NT2/D1 (cell line): ENCODE data around the gene LTBR.

Experiments
- DNase-seq: peaks from one replicate; pipeline ENCODE4 v3.0.0-alpha.2; 2011; ENCODE audit warnings: low read depth, low spot score
- H3K27me3 ChIP-seq: 2 replicates; pipeline ENCODE4 v1.6.0; 2011; ENCODE audit warnings: mild to moderate bottlenecking; ENCODE audit not compliant: insufficient read length, insufficient read depth
- H3K36me3 ChIP-seq: 2 replicates; pipeline ENCODE4 v1.6.1; 2011; ENCODE audit warnings: mild to moderate bottlenecking, low read length, mixed read lengths; ENCODE audit not compliant: insufficient read depth, insufficient read length
- H3K4me1 ChIP-seq: 2 replicates; pipeline ENCODE4 v1.5.1; 2011; ENCODE audit not compliant: insufficient read depth, insufficient read length
- H3K4me3 ChIP-seq: 2 replicates; pipeline ENCODE4 v1.5.1; 2011; ENCODE audit warnings: low read depth; ENCODE audit not compliant: insufficient read length
- H3K9ac ChIP-seq: 2 replicates; pipeline ENCODE4 v1.6.0; 2011; ENCODE audit warnings: low read depth; ENCODE audit not compliant: insufficient read length
- H3K9me3 ChIP-seq: 2 replicates; pipeline ENCODE4 v1.5.1; 2011; ENCODE audit warnings: mild to moderate bottlenecking, low read length; ENCODE audit not compliant: insufficient read depth
- SUZ12 ChIP-seq: IDR thresholded peaks from 2 replicates; pipeline ENCODE4 v1.6.1; 2011; ENCODE audit not compliant: insufficient read length, insufficient read depth; ENCODE audit errors: extremely low read depth
- YY1 ChIP-seq: IDR thresholded peaks from 2 replicates; pipeline ENCODE4 v1.6.1; 2011; ENCODE audit not compliant: insufficient read length, insufficient read depth
- ZNF274 ChIP-seq: IDR thresholded peaks from 2 replicates; pipeline ENCODE4 v1.6.1; 2011; ENCODE audit warnings: mild to moderate bottlenecking, low read depth, low read length

LTBR gene

DNA sequence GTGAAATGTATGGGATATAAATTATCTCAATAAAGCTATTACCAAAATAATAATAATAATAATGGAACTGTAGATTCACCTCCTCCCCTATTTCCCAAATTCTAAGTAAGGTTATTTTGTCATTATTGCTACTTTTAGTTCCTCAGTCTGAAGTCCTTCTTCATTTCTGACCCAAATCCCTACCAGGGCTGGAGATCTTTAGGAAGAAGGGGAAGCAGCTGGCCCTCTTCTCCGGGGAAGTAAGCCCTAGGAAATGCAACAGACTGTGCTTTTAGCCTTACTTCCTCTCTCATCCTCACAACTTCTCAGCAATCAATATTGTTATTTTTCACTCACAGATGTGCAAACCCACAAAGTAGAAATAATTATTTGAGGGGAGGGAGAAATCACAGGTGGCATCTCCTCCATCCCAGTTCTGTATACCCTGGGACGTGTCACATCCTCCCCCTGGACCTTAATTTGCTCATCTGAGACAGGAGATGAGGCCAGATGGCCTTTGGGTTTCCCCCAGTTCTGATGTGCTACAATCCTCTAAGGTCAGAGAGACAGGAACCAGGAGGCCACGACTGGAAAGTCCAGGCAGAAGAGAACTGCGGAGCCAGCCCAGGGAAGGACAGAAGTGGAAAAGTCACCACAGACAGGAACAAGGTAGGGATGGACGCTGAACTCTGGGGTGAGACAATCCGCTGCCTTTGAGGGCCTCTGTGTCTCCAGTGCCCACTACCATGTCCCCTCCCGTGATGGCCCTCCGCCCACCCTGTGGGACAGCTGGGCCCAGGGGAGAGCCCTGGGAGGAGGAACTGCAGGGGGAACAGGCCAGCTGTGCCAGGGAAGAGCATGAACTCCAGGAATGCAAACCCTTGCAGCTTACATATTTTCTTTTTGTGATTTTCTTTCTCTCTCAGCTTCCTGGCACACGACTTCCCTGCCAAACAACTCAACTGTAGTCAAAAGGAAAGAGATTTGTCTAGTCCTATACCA, 31.5 kb upstream of the LTBR start:
- Histone ChIP-seq H3K9ac (no peak overlapping the region), H3K27me3 (no peaks in the 10 kb centered on the region), H3K36me3 (no peaks in the 10 kb centered on the region), H3K9me3 (no peaks in the 10 kb centered on the region), H3K4me3 (no peak overlapping the region), H3K4me1 (peaks cover 16% of the 10 kb centered on the region)
- TF ChIP-seq ZNF274 (no peak), YY1 (no peak), SUZ12 (no peak)
- DNase-seq: no peak

DNA sequence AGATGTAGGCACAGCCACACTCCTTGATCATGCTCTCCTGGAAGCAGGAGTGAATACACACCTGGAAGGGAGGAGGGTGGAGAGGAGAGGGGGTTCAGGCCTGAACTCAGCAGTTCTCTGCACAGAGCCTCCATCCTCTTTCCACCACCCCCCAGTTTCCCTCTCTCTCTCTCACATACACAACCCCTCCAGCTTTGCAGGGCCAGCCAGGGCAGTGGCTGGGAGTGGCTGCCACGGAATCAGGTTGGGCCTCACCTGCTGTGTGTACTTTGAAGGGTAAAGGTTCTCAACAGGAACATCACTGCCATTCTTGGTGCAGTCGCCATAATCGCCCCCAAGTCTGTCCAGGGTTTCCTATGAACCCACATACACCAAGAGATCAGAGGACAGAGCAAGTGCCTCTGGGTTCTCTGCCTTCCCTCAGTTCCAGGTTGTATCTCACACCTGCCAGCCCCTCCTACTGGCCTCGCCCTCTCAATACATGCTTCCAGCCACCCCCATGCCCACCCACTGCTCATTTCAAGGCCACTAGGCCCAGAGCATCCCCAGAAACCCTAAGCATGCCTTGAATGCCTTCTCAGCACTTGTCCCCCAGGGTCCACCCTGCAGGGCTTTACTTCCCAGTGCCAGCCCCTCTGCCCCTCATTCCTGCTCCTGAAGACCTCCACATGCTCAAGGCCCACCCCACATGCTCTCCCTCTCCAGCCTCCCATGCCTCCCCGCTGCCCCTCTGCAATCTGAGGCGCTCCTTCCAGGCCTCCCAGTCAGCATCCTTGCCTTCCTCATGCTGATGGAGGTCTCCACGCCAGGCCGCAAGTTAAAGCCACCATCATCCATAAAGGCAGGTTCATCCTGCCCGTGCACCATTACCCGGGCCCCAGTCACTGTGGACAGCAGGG, 29.2 kb upstream of the LTBR start:
- H3K9ac ChIP-seq: no peak overlapping the region
- TF ChIP-seq YY1: no peak
- DNase-seq: no peak
- H3K4me1 ChIP-seq: peaks cover 14% of the 10 kb centered on the region
- H3K9me3 ChIP-seq: no peaks in the 10 kb centered on the region
- H3K36me3 ChIP-seq: no peaks in the 10 kb centered on the region
- no peak overlapping the region for H3K4me3 ChIP-seq
- H3K27me3 ChIP-seq: no peaks in the 10 kb centered on the region

DNA sequence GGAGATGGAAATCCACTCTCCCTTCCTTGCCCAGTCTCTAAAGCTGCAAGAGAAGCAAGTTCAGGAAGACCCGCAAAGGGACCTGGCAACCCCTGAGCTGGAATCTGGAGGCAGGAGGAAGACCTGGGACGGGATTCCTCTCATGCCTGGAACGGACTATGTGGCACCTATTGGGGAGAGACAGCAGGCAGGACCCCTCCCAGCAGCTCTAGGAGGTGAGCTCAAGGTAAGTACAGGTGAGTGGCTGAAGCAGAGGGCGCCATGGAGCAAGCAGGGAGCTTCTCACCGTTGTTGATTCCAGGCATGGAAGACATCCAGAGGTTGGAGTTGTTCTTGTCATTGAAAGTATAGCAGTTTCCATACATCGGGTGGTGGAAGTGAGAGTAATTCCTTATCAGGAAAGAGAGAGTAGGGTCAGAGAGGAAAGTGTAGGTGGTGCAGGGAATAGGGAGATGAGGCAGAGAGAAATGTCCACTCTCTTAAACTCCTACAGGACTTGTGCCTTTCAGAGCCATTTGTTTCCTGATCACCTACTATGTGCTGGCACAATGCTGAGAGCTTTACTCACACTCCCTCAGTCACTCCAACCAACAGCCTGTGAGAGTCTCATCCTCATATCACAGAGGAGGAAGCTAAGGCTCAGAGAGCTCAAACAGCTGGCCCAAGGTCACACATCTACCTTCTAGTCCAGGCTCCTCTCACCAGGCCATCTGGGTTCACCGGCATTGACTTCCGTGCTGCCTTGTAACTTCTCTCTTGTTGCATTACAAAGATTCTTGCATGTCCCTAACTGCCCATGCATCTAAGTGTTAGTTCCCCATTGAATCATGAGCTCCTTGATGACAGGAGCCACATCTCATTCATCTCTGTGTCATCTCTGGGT, 28.2 kb upstream of the LTBR start:
- Histone ChIP-seq H3K36me3 (no peaks in the 10 kb centered on the region), H3K9ac (no peak overlapping the region), H3K4me3 (no peak overlapping the region), H3K9me3 (no peaks in the 10 kb centered on the region), H3K4me1 (peaks cover 14% of the 10 kb centered on the region), H3K27me3 (no peaks in the 10 kb centered on the region)
- no peak for DNase-seq
- TF ChIP-seq YY1 (no peak), ZNF274 (no peak), SUZ12 (no peak)

DNA sequence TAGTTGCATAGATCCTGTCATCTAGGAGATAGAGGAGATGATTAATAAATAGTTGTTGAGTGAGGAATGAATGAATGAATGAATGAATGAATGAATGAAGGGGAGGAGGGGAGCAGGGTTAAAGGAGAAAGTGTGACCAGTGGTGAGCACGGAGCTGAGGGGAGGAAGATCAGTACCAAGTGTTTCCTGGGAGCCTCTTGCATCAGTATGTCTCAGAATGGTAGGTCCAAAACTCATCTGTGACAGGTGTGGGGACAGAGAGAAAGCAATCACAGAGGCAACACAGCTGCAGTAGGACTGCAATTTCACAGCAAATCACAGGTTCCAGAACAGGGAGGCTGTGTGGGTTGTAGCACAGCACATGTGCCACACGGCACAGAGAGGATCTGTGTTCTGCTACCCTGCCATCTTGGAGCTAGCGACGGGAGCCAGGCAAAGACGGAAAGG, 27.6 kb upstream of the LTBR start:
- no peaks in the 10 kb centered on the region for H3K9me3 ChIP-seq

DNA sequence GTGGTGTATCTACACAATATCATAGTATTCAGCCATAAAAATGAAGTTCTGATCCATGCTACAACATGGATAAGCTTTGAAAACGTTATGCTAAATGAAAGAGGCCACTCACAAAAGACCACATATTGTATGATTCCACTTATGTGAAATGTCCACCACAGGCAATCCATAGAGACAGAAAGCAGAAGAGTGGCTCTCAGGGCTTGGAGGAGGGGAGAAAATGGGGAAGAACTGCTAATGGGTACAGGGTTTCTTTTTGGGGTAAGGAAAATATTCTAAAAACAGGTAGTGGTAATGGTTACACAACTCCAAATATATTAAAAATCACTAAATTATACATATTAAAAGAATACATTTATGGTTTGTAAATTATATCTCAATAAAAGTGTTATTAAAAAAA, 25.1 kb upstream of the LTBR start:
- Histone ChIP-seq H3K4me3 (no peak overlapping the region), H3K36me3 (no peaks in the 10 kb centered on the region), H3K4me1 (peaks cover 19% of the 10 kb centered on the region), H3K9me3 (no peaks in the 10 kb centered on the region), H3K9ac (no peak overlapping the region), H3K27me3 (no peaks in the 10 kb centered on the region)
- no peak for DNase-seq
- no peak for TF ChIP-seq ZNF274
- no peak for TF ChIP-seq SUZ12
- no peak for TF ChIP-seq YY1

More for the DNA sequence above, 27.6 kb upstream of the LTBR start:
- H3K9ac ChIP-seq: no peak overlapping the region
- H3K36me3 ChIP-seq: no peaks in the 10 kb centered on the region
- H3K4me1 ChIP-seq: peaks cover 14% of the 10 kb centered on the region
- DNase-seq: no peak
- no peaks in the 10 kb centered on the region for H3K27me3 ChIP-seq
- no peak overlapping the region for H3K4me3 ChIP-seq
- no peak for TF ChIP-seq SUZ12
- TF ChIP-seq ZNF274: no peak
- TF ChIP-seq YY1: no peak

DNA sequence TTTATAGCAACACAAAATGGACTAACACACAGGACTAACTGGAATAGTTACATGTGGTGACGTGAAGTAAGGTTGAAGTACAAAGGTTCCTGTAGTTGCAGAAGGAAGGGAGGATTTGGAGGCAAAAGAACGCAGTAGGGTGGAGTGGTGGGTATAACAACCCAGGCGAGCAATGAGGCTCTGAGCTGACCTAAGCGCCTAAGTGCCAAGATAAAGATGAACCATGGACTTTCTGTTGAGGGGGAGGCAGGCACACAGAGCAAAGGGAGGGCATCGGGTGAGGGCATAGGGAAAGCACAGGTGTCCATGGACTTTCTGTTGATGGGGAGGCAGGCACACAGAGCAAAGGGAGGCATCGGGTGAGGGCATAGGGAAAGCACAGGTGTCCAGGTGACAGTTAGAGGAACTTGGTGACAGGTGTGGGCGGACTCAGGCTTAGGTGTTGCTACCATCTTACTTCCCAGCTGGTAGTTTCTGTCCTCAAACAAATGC, 23.8 kb upstream of the LTBR start:
- no peaks in the 10 kb centered on the region for H3K9me3 ChIP-seq
- no peak for DNase-seq
- no peak overlapping the region for H3K4me3 ChIP-seq
- TF ChIP-seq SUZ12 (no peak), ZNF274 (no peak), YY1 (no peak)
- no peaks in the 10 kb centered on the region for H3K27me3 ChIP-seq
- peaks cover 10% of the 10 kb centered on the region for H3K4me1 ChIP-seq
- H3K9ac ChIP-seq: no peak overlapping the region
- no peaks in the 10 kb centered on the region for H3K36me3 ChIP-seq
